ENCODE measurements around the gene ZBTB8A.
"Not testable (repeated sequence)": the region's sequence is repeated elsewhere in the genome, so short reads cannot be mapped to it uniquely, and the experiment has no call there.

The ZBTB8A gene

GRCh38 chr1:32539584-32540571 is 651 bp downstream of the ZBTB8A start:
- DNase-seq: peak in 10 of 14 donors; percentile 4 to 58 (median 14)

GRCh38 chr1:32540605-32541004 is 1.4 kb downstream of the ZBTB8A start:
- DNase-seq: no peak

- no peak for DNase-seq
These were observed 1.9 kb downstream of the ZBTB8A start for GRCh38 chr1:32541064-32541566.

- no peak for DNase-seq
These were observed 7.4 kb downstream of the ZBTB8A start for GRCh38 chr1:32546611-32547010.

- no peak for DNase-seq
These were observed 10.4 kb downstream of the ZBTB8A start for GRCh38 chr1:32549616-32550015.

GRCh38 chr1:32554288-32554687 is 15.1 kb downstream of the ZBTB8A start:
- no peak for DNase-seq

- not testable (repeated sequence) for DNase-seq
These were observed 17.8 kb downstream of the ZBTB8A start for GRCh38 chr1:32557035-32557434.

GRCh38 chr1:32557812-32558211 is 18.6 kb downstream of the ZBTB8A start:
- DNase-seq: no peak

- no peak for DNase-seq
These were observed 29.7 kb downstream of the ZBTB8A start for GRCh38 chr1:32568929-32569328.

GRCh38 chr1:32580348-32581017 is 41.3 kb downstream of the ZBTB8A start:
- DNase-seq: no peak

GRCh38 chr1:32592943-32593342 is 53.7 kb downstream of the ZBTB8A start:
- no peak for DNase-seq

- no peak for DNase-seq
These were observed 60.8 kb downstream of the ZBTB8A start for GRCh38 chr1:32600034-32600433.

- no peak for DNase-seq
These were observed 66.6 kb downstream of the ZBTB8A start for GRCh38 chr1:32605711-32606424.

GRCh38 chr1:32606565-32607371 is 67.5 kb downstream of the ZBTB8A start:
- DNase-seq: no peak

GRCh38 chr1:32609180-32609579 is 70.0 kb downstream of the ZBTB8A start:
- no peak for DNase-seq

- no peak for DNase-seq
These were observed 72.6 kb downstream of the ZBTB8A start for GRCh38 chr1:32611859-32612188.

- peak in 13 of 14 donors; percentile 23 to 91 (median 82) for DNase-seq
These were observed 73.1 kb downstream of the ZBTB8A start for GRCh38 chr1:32612189-32612881.

- DNase-seq: no peak
These were observed 74.2 kb downstream of the ZBTB8A start for GRCh38 chr1:32613472-32613871.

GRCh38 chr1:32618673-32619221 is 79.5 kb downstream of the ZBTB8A start:
- DNase-seq: no peak

- no peak for DNase-seq
These were observed 80.7 kb downstream of the ZBTB8A start for GRCh38 chr1:32619701-32620485.
